Activated naive CD4-positive, alpha-beta T cell treated with anti-CD3 and anti-CD28 coated beads, Interleukin-2, amount 50 U/mL, for 24 hours (primary cell): ENCODE results near the gene PFN2.
"Not testable (repeated sequence)": the region's sequence is repeated elsewhere in the genome, so short reads cannot be mapped to it uniquely, and the experiment has no call there.

Source experiments
- H3K27ac Mint-ChIP-seq: one replicate; pipeline ENCODE4 v1.8.0; 2021; ENCODE audit warnings: mild to moderate bottlenecking, mixed read lengths
- H3K27me3 Mint-ChIP-seq: one replicate; pipeline ENCODE4 v1.8.0; 2021; ENCODE audit warnings: mixed read lengths
- H3K36me3 Mint-ChIP-seq: one replicate; pipeline ENCODE4 v1.8.0; 2021; ENCODE audit warnings: mixed read lengths
- H3K4me1 Mint-ChIP-seq: one replicate; pipeline ENCODE4 v1.8.0; 2021; ENCODE audit warnings: mixed read lengths
- H3K4me3 Mint-ChIP-seq: one replicate; pipeline ENCODE4 v1.8.0; 2021; ENCODE audit warnings: mild to moderate bottlenecking, mixed read lengths
- H3K9me3 Mint-ChIP-seq: one replicate; pipeline ENCODE4 v1.8.0; 2021; ENCODE audit warnings: mixed read lengths

Gene PFN2

GRCh38 chr3:149947231-149947630 lies 23.5 kb downstream of the PFN2 start:
- H3K4me3 Mint-ChIP-seq = no peak overlapping the region
- H3K27ac Mint-ChIP-seq = no peak overlapping the region
- peaks cover 6% of the 10 kb centered on the region for H3K9me3 Mint-ChIP-seq
- H3K4me1 Mint-ChIP-seq = peaks cover 42% of the 10 kb centered on the region
- peaks cover 25% of the 10 kb centered on the region for H3K36me3 Mint-ChIP-seq
- H3K27me3 Mint-ChIP-seq = no peaks in the 10 kb centered on the region

- not testable (repeated sequence) for H3K4me3 Mint-ChIP-seq, H3K27me3 Mint-ChIP-seq, H3K9me3 Mint-ChIP-seq, H3K27ac Mint-ChIP-seq
- Mint-ChIP-seq H3K36me3 (peaks cover 36% of the 10 kb centered on the region), H3K4me1 (peaks cover 39% of the 10 kb centered on the region)
Measured at GRCh38 chr3:149943966-149944365, 26.7 kb downstream of the PFN2 start.

GRCh38 chr3:149942409-149942808 lies 28.3 kb downstream of the PFN2 start:
- peaks cover 6% of the 10 kb centered on the region for H3K9me3 Mint-ChIP-seq
- H3K27ac Mint-ChIP-seq = no peak overlapping the region
- H3K4me1 Mint-ChIP-seq = peaks cover 35% of the 10 kb centered on the region
- no peak overlapping the region for H3K4me3 Mint-ChIP-seq
- peaks cover 33% of the 10 kb centered on the region for H3K36me3 Mint-ChIP-seq
- H3K27me3 Mint-ChIP-seq = no peaks in the 10 kb centered on the region

- Mint-ChIP-seq H3K4me1 (peaks cover 34% of the 10 kb centered on the region), H3K4me3 (no peak overlapping the region), H3K27me3 (no peaks in the 10 kb centered on the region), H3K36me3 (peaks cover 33% of the 10 kb centered on the region), H3K9me3 (peaks cover 6% of the 10 kb centered on the region), H3K27ac (no peak overlapping the region)
Measured at GRCh38 chr3:149941946-149942345, 28.7 kb downstream of the PFN2 start.

GRCh38 chr3:149941186-149941585 lies 29.5 kb downstream of the PFN2 start:
- peaks cover 34% of the 10 kb centered on the region for H3K4me1 Mint-ChIP-seq
- no peak overlapping the region for H3K27ac Mint-ChIP-seq
- H3K9me3 Mint-ChIP-seq = peaks cover 6% of the 10 kb centered on the region
- H3K4me3 Mint-ChIP-seq = no peak overlapping the region
- H3K36me3 Mint-ChIP-seq = peaks cover 33% of the 10 kb centered on the region
- H3K27me3 Mint-ChIP-seq = no peaks in the 10 kb centered on the region

GRCh38 chr3:149938392-149939055 lies 32.2 kb downstream of the PFN2 start:
- peaks cover 46% of the 10 kb centered on the region for H3K4me1 Mint-ChIP-seq
- peaks cover 33% of the 10 kb centered on the region for H3K36me3 Mint-ChIP-seq

GRCh38 chr3:149936812-149937230 lies 33.9 kb downstream of the PFN2 start:
- peaks cover 40% of the 10 kb centered on the region for H3K4me1 Mint-ChIP-seq
- peaks cover 26% of the 10 kb centered on the region for H3K36me3 Mint-ChIP-seq
- no peaks in the 10 kb centered on the region for H3K27me3 Mint-ChIP-seq
- no peak overlapping the region for H3K4me3 Mint-ChIP-seq
- H3K27ac Mint-ChIP-seq = no peak overlapping the region
- peaks cover 6% of the 10 kb centered on the region for H3K9me3 Mint-ChIP-seq

More at GRCh38 chr3:149938392-149939055, 32.2 kb downstream of the PFN2 start:
- H3K27ac Mint-ChIP-seq, H3K27me3 Mint-ChIP-seq, H3K9me3 Mint-ChIP-seq, H3K4me3 Mint-ChIP-seq: not testable (repeated sequence)

- no peaks in the 10 kb centered on the region for H3K27me3 Mint-ChIP-seq
- H3K4me1 Mint-ChIP-seq = peaks cover 39% of the 10 kb centered on the region
- peaks cover 24% of the 10 kb centered on the region for H3K36me3 Mint-ChIP-seq
- H3K27ac Mint-ChIP-seq = no peak overlapping the region
- peaks cover 6% of the 10 kb centered on the region for H3K9me3 Mint-ChIP-seq
- no peak overlapping the region for H3K4me3 Mint-ChIP-seq
Measured at GRCh38 chr3:149934524-149934923, 36.2 kb downstream of the PFN2 start.

GRCh38 chr3:149933858-149934257 lies 36.8 kb downstream of the PFN2 start:
- no peak overlapping the region for H3K27ac Mint-ChIP-seq
- H3K9me3 Mint-ChIP-seq = peaks cover 6% of the 10 kb centered on the region
- H3K27me3 Mint-ChIP-seq = no peaks in the 10 kb centered on the region
- peaks cover 24% of the 10 kb centered on the region for H3K36me3 Mint-ChIP-seq
- peaks cover 32% of the 10 kb centered on the region for H3K4me1 Mint-ChIP-seq
- H3K4me3 Mint-ChIP-seq = no peak overlapping the region

GRCh38 chr3:149933008-149933407 lies 37.7 kb downstream of the PFN2 start:
- Mint-ChIP-seq H3K9me3 (peaks cover 6% of the 10 kb centered on the region), H3K36me3 (peaks cover 26% of the 10 kb centered on the region), H3K27ac (no peak overlapping the region), H3K4me1 (peaks cover 32% of the 10 kb centered on the region), H3K4me3 (no peak overlapping the region), H3K27me3 (no peaks in the 10 kb centered on the region)

- H3K36me3 Mint-ChIP-seq = peaks cover 30% of the 10 kb centered on the region
- no peak overlapping the region for H3K27ac Mint-ChIP-seq
- no peaks in the 10 kb centered on the region for H3K9me3 Mint-ChIP-seq
- H3K4me1 Mint-ChIP-seq = no peaks in the 10 kb centered on the region
- no peak overlapping the region for H3K4me3 Mint-ChIP-seq
- no peaks in the 10 kb centered on the region for H3K27me3 Mint-ChIP-seq
Measured at GRCh38 chr3:149920119-149920518, 50.6 kb downstream of the PFN2 start.

GRCh38 chr3:149919509-149919908 lies 51.2 kb downstream of the PFN2 start:
- Mint-ChIP-seq H3K27ac (no peak overlapping the region), H3K36me3 (peaks cover 32% of the 10 kb centered on the region), H3K4me1 (no peaks in the 10 kb centered on the region), H3K4me3 (no peak overlapping the region), H3K27me3 (no peaks in the 10 kb centered on the region), H3K9me3 (no peaks in the 10 kb centered on the region)

GRCh38 chr3:149917124-149917667 lies 53.5 kb downstream of the PFN2 start:
- no peaks in the 10 kb centered on the region for H3K9me3 Mint-ChIP-seq
- no peak overlapping the region for H3K27ac Mint-ChIP-seq
- H3K27me3 Mint-ChIP-seq = no peaks in the 10 kb centered on the region
- no peaks in the 10 kb centered on the region for H3K4me1 Mint-ChIP-seq
- H3K4me3 Mint-ChIP-seq = no peak overlapping the region
- peaks cover 36% of the 10 kb centered on the region for H3K36me3 Mint-ChIP-seq
